A549 (cell line): Measurements from ENCODE around the gene SLC36A3.

Experiments
- CEBPB ChIP-seq, 2 experiments: fragments of >200 bp in 1 of 2; sonication (Bioruptor Twin) in 1 of 2; formaldehyde crosslinking in 1 of 2; IDR thresholded peaks; 2 replicates each; pipeline ENCODE4 v1.6.1; 2012 to 2016
- EHMT2 ChIP-seq: fragments of 200-600 bp; sonication (generic); IDR thresholded peaks from 2 replicates; pipeline ENCODE4 v1.6.1; 2016; ENCODE audit warnings: antibody characterized with exemption, low read depth, mild to moderate bottlenecking, moderate library complexity
- EP300 ChIP-seq, 2 experiments: fragments of >200 bp; sonication (Bioruptor Twin); formaldehyde crosslinking; IDR thresholded peaks; 2 replicates in 1 of 2; 3 replicates in 1 of 2; pipeline ENCODE4 v1.6.1; 2016 to 2017
- ESRRA ChIP-seq: fragments of 150-350 bp; IDR thresholded peaks from 2 replicates; pipeline ENCODE4 v1.6.1; 2014; ENCODE audit warnings: mild to moderate bottlenecking, low read length, borderline replicate concordance
- HDAC2 ChIP-seq: fragments of 200-600 bp; sonication (generic); IDR thresholded peaks from 2 replicates; pipeline ENCODE4 v1.6.1; 2016
- NPAS2 ChIP-seq: fragments of 250-450 bp; sonication (Bioruptor Pico); IDR thresholded peaks from 2 replicates; pipeline ENCODE4 v1.8.0; 2022; ENCODE audit warnings: mild to moderate bottlenecking, moderate library complexity, borderline replicate concordance
- POLR2A ChIP-seq: IDR thresholded peaks from 2 replicates; pipeline ENCODE4 v1.6.1; 2012; ENCODE audit warnings: mild to moderate bottlenecking, low read length
- ZC3H11A ChIP-seq: fragments of 450-650 bp; IDR thresholded peaks from 2 replicates; pipeline ENCODE4 v1.6.1; 2014; ENCODE audit warnings: antibody characterized with exemption, mild to moderate bottlenecking
- ZNF302 ChIP-seq: fragments of 250-450 bp; sonication (Bioruptor Pico); IDR thresholded peaks from 2 replicates; pipeline ENCODE4 v1.9.0; 2021; ENCODE audit warnings: inconsistent platforms, mild to moderate bottlenecking, moderate library complexity
- TF ChIP-seq, protein P1 (sequence below): fragments of >200 bp; sonication (Bioruptor Twin); formaldehyde crosslinking; IDR thresholded peaks from 3 replicates; pipeline ENCODE4 v1.5.1; 2016
- TF ChIP-seq, protein P2 (sequence below): IDR thresholded peaks from 2 replicates; pipeline ENCODE4 v1.6.1; 2012; ENCODE audit warnings: low read depth, borderline replicate concordance
- TF ChIP-seq, protein P3 (sequence below): fragments of 150-350 bp; IDR thresholded peaks from 2 replicates; pipeline ENCODE4 v1.6.1; 2014; ENCODE audit warnings: low read depth, mild to moderate bottlenecking, low read length
- TF ChIP-seq, protein P4 (sequence below): fragments of 250-450 bp; sonication (Bioruptor Pico); IDR thresholded peaks from 2 replicates; pipeline ENCODE4 v1.5.0; 2021; ENCODE audit warnings: mild to moderate bottlenecking, moderate library complexity, borderline replicate concordance
- TF ChIP-seq, protein P5 (sequence below): IDR thresholded peaks from 2 replicates; pipeline ENCODE4 v1.6.1; 2012

DNA sequence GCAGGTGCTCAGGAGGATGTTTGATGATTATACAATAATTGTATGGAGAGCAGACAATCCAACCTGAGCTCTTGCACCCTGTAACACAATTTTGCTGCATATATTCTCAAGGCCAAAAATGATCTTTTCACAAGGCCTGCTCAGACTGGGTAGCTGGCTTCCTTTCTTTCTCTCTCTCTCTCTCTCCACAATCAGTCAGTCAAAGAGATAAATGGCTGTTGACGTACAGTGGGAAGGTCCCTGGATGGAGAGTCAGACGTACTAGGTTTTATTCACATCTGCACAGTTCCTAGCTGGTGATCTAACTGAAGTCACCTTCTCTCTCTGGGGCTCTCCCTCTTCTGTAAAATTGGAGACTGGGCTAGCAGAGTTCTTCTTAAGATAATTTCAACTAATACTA, 24.0 kb upstream of the SLC36A3 start:
- no peak for TF ChIP-seq CEBPB (IDR thresholded peaks at IDR 0.05)
- TF ChIP-seq, protein P1, sequence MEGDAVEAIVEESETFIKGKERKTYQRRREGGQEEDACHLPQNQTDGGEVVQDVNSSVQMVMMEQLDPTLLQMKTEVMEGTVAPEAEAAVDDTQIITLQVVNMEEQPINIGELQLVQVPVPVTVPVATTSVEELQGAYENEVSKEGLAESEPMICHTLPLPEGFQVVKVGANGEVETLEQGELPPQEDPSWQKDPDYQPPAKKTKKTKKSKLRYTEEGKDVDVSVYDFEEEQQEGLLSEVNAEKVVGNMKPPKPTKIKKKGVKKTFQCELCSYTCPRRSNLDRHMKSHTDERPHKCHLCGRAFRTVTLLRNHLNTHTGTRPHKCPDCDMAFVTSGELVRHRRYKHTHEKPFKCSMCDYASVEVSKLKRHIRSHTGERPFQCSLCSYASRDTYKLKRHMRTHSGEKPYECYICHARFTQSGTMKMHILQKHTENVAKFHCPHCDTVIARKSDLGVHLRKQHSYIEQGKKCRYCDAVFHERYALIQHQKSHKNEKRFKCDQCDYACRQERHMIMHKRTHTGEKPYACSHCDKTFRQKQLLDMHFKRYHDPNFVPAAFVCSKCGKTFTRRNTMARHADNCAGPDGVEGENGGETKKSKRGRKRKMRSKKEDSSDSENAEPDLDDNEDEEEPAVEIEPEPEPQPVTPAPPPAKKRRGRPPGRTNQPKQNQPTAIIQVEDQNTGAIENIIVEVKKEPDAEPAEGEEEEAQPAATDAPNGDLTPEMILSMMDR: no peak
- TF ChIP-seq ESRRA: no peak
- TF ChIP-seq EP300 (IDR thresholded peaks at IDR 0.05): no peak
- TF ChIP-seq EHMT2: no peak
- TF ChIP-seq, protein P2, sequence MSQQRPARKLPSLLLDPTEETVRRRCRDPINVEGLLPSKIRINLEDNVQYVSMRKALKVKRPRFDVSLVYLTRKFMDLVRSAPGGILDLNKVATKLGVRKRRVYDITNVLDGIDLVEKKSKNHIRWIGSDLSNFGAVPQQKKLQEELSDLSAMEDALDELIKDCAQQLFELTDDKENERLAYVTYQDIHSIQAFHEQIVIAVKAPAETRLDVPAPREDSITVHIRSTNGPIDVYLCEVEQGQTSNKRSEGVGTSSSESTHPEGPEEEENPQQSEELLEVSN: no peak
- no peak for TF ChIP-seq POLR2A
- no peak for TF ChIP-seq NPAS2 (CRISPR knock-in tag)
- TF ChIP-seq, protein P3, sequence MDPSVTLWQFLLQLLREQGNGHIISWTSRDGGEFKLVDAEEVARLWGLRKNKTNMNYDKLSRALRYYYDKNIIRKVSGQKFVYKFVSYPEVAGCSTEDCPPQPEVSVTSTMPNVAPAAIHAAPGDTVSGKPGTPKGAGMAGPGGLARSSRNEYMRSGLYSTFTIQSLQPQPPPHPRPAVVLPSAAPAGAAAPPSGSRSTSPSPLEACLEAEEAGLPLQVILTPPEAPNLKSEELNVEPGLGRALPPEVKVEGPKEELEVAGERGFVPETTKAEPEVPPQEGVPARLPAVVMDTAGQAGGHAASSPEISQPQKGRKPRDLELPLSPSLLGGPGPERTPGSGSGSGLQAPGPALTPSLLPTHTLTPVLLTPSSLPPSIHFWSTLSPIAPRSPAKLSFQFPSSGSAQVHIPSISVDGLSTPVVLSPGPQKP: no peak
- TF ChIP-seq, protein P4, sequence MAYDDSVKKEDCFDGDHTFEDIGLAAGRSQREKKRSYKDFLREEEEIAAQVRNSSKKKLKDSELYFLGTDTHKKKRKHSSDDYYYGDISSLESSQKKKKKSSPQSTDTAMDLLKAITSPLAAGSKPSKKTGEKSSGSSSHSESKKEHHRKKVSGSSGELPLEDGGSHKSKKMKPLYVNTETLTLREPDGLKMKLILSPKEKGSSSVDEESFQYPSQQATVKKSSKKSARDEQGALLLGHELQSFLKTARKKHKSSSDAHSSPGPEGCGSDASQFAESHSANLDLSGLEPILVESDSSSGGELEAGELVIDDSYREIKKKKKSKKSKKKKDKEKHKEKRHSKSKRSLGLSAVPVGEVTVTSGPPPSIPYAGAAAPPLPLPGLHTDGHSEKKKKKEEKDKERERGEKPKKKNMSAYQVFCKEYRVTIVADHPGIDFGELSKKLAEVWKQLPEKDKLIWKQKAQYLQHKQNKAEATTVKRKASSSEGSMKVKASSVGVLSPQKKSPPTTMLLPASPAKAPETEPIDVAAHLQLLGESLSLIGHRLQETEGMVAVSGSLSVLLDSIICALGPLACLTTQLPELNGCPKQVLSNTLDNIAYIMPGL: no peak
- TF ChIP-seq, protein P5, sequence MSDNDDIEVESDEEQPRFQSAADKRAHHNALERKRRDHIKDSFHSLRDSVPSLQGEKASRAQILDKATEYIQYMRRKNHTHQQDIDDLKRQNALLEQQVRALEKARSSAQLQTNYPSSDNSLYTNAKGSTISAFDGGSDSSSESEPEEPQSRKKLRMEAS: no peak
- TF ChIP-seq ZNF302 (CRISPR knock-in tag): no peak
- no peak for TF ChIP-seq ZC3H11A
- TF ChIP-seq HDAC2: no peak
